Panc1 (cell line): ENCODE results near the gene ZNF710. TPM values are rescaled to one million over a fixed set of nuclear protein-coding genes. Genes with fewer than 3 reads are reported as not detected.

Experiments used
- ATAC-seq: fragments of 200-7000 bp; cut with Tn5 transposase; 2 replicates; pipeline ENCODE4 v1.9.1; 2020; ENCODE audit warnings: mild to moderate bottlenecking, moderate library complexity
- BruUV-seq: library from RNA; stranded (reverse); fragments of 400-500 nt; replicated peaks from 2 replicates; lab custom pipeline; 2021; lab: Mats Ljungman, UMichigan
- CTCF ChIA-PET: fragments of 300-600 bp; sonication (Branson Sonifier 250); formaldehyde crosslinking; loops from one replicate; lab custom pipeline; 2022; ENCODE audit warnings: antibody characterized with exemption; lab: Charles Lee
- POLR2A ChIA-PET: fragments of 300-600 bp; sonication (Branson Sonifier 250); formaldehyde crosslinking; loops from one replicate; lab custom pipeline; 2022; ENCODE audit warnings: antibody characterized with exemption; lab: Charles Lee
- DNase-seq: peaks from one replicate; pipeline ENCODE4 v3.0.0-alpha.2; 2010; ENCODE audit warnings: low read depth, low spot score
- H3K27ac ChIP-seq: 2 replicates; pipeline ENCODE4 v1.5.1; 2011; ENCODE audit warnings: mild to moderate bottlenecking, low read length, inconsistent platforms
- H3K27me3 ChIP-seq: fragments of 200-500 bp; sonication (Bioruptor generic); 2 replicates; pipeline ENCODE4 v1.6.0; 2014; ENCODE audit warnings: low read length, inconsistent platforms; ENCODE audit not compliant: control insufficient read depth, insufficient read depth
- H3K36me3 ChIP-seq: fragments of 200-500 bp; sonication (Bioruptor generic); 2 replicates; pipeline ENCODE4 v1.5.1; 2014; ENCODE audit warnings: inconsistent platforms, mild to moderate bottlenecking, low read length, moderate library complexity; ENCODE audit not compliant: control insufficient read depth, insufficient read depth
- H3K4me1 ChIP-seq: 2 replicates; pipeline ENCODE4 v1.5.1; 2011; ENCODE audit warnings: inconsistent platforms, mild to moderate bottlenecking, low read length, moderate library complexity; ENCODE audit not compliant: control insufficient read depth, insufficient read depth
- H3K4me3 ChIP-seq, 2 experiments: 2 replicates each; pipeline ENCODE4 v1.5.1; 2011 to 2012; ENCODE audit warnings: low read depth in 2 of 2, low read length in 2 of 2, mild to moderate bottlenecking in 2 of 2, inconsistent platforms in 1 of 2, moderate library complexity in 1 of 2
- H3K9me3 ChIP-seq: fragments of 200-500 bp; sonication (Bioruptor generic); 2 replicates; pipeline ENCODE4 v1.5.1; 2014; ENCODE audit warnings: low read depth, mild to moderate bottlenecking, inconsistent platforms, low read length, moderate library complexity; ENCODE audit not compliant: control insufficient read depth, insufficient read depth
- CTCF ChIP-seq: fragments of 450-650 bp; IDR thresholded peaks from 2 replicates; pipeline ENCODE4 v1.5.1; 2017; ENCODE audit warnings: mild to moderate bottlenecking
- POLR2AphosphoS5 ChIP-seq: IDR thresholded peaks from 2 replicates; pipeline ENCODE4 v1.6.1; 2012; ENCODE audit warnings: mild to moderate bottlenecking, low read depth, low read length, moderate library complexity
- REST ChIP-seq, 2 experiments: IDR thresholded peaks; 2 replicates each; pipeline ENCODE4 v1.6.1; 2011 to 2012; ENCODE audit warnings: low read depth in 2 of 2, control low read depth in 1 of 2, low read length in 1 of 2, mild to moderate bottlenecking in 1 of 2, moderate library complexity in 1 of 2; ENCODE audit not compliant: insufficient read depth in 1 of 2
- SIN3A ChIP-seq: IDR thresholded peaks from 2 replicates; pipeline ENCODE4 v1.6.1; 2012; ENCODE audit warnings: low read depth, mild to moderate bottlenecking, low read length, moderate library complexity, borderline replicate concordance; ENCODE audit not compliant: insufficient read depth
- TCF7L2 ChIP-seq: IDR thresholded peaks from 2 replicates; pipeline ENCODE4 v1.6.1; 2011; ENCODE audit warnings: mild to moderate bottlenecking, low read depth, low read length, inconsistent platforms
- in situ Hi-C: cut with HindIII; loops from 2 replicates; pipeline ENCODE4 v1.10.0; 2016; ENCODE audit warnings: low sequenced_read_pairs, low pct_unique_long_range_greater_than_20kb
- intact Hi-C: fragments of 100-400 bp; cut with micrococcal nuclease; formaldehyde crosslinking; loops from one replicate; pipeline ENCODE4 v1.10.0; 2022; ENCODE audit not compliant: unreplicated experiment
- total RNA-seq: library from RNA; stranded (reverse); gene quantifications from one replicate; pipeline ENCODE4 v1.2.1, GENCODE V29; 2021; ENCODE audit not compliant: unreplicated experiment

The ZNF710 gene
- total RNA-seq, 1 experiment from 2014 or later = 15.8 TPM

GRCh38 chr15:90051874-90052273, 50.8 kb downstream of the ZNF710 start:
- H3K27me3 ChIP-seq = no peaks in the 10 kb centered on the region
- DNase-seq = no peak
- in situ Hi-C loops = no loop called here
- no peaks in the 10 kb centered on the region for H3K36me3 ChIP-seq
- CTCF ChIA-PET = no interaction called here
- ATAC-seq = no peak; the same call in 1 of the 2 replicates
- TF ChIP-seq POLR2AphosphoS5 (no peak), REST (IDR thresholded peaks at IDR 0.05; ENCODE audit: insufficient read depth in 1 of 2, low read depth in 2 of 2, low read length in 1 of 2) (no peak), SIN3A (no peak), TCF7L2 (no peak), CTCF (no peak)
- no peak overlapping the region for H3K4me3 ChIP-seq
- peaks cover 3% of the 10 kb centered on the region; the same call in 1 of the 2 replicates for H3K4me1 ChIP-seq
- H3K27ac ChIP-seq = no peak overlapping the region
- POLR2A ChIA-PET = no interaction called here
- intact Hi-C loops = no loop called here
- BruUV-seq = no TSS peak
- no peaks in the 10 kb centered on the region for H3K9me3 ChIP-seq

- Histone ChIP-seq H3K4me3 (no peak overlapping the region), H3K9me3 (no peaks in the 10 kb centered on the region), H3K27ac (no peak overlapping the region), H3K27me3 (no peaks in the 10 kb centered on the region), H3K36me3 (no peaks in the 10 kb centered on the region), H3K4me1 (peaks cover 3% of the 10 kb centered on the region; the same call in 1 of the 2 replicates)
- intact Hi-C loops (no loop called here), in situ Hi-C loops (no loop called here)
- ATAC-seq = no peak
- BruUV-seq = no TSS peak
- ChIA-PET POLR2A (no interaction called here), CTCF (interaction anchor here (0.6 kb wide), 1 partner anchor 88 kb away, joined by 6 read pairs; no protein-coding TSS in a partner anchor)
- TF ChIP-seq CTCF = no peak
- TF ChIP-seq SIN3A = no peak
- no peak for DNase-seq
These were observed 52.8 kb downstream of the ZNF710 start for GRCh38 chr15:90053685-90054466.
